HG02840 (cell line): Measurements from ENCODE around the gene VTA1.
"Not testable (repeated sequence)": the region's sequence is repeated elsewhere in the genome, so short reads cannot be mapped to it uniquely, and the experiment has no call there.

Experiments
- ATAC-seq: cut with Tn5 transposase; IDR thresholded peaks from one replicate; pipeline ENCODE4 v1.9.1; 2021; ENCODE audit warnings: mild to moderate bottlenecking, moderate library complexity, moderate number of reproducible peaks; ENCODE audit not compliant: unreplicated experiment, low FRiP score

Gene VTA1

DNA sequence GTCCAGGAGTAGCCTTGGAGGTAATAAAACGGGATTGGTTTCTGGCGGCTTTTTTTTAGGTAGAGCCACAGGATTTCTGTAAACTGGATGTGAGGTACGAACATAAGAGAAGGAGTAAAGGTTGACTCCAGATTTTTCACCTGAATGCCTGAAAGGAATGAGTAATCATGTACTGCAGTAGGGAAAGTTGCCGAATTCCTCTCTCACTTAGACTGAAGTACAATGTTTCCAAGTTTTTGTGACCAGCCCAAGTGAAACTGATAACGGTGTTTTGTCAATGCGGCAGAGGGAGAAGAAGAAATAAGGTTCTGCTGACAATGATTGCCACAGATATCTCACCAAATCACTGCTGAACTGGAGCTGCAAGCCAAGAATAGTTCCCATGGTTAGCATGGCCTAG, 75.0 kb downstream of the VTA1 start:
- ATAC-seq: no peak

DNA sequence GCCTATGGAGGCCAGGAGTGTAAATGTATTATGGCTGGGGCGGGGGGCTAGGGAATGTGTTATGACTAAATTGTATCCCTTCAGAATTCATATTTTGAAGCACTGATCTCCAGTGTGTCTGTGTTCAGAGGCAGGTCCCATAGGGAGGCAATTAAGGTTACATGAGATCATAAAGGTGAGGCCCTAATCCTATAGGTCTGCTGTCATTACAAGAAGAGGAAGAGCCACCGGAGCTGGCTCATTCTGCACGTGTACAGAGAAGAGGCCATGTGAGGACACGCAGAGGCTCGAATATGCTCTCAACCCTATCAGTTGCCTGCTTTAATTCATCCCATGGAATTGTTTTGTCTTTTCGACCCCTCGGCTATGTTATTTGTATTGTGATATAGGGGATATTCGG, 76.9 kb downstream of the VTA1 start:
- no peak for ATAC-seq

DNA sequence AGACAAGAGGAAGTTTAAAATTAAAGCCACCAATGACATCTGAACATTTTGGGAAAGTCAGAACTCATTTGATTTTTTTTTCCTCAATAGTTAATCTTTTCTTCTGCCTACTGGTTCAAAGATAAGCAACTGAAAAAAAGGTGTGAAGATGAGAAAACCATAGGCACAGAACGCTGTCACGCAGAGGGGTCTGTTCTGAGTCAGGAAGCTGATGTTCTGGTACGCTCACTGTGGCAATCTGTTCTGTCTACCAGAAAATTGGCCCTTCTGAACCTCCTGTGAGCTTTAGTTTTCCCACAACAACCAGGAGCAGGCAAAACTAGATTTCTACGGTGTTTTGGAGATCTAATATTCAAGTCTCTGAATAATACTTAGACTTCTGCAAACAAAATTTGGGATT, 78.1 kb downstream of the VTA1 start:
- no peak for ATAC-seq

DNA sequence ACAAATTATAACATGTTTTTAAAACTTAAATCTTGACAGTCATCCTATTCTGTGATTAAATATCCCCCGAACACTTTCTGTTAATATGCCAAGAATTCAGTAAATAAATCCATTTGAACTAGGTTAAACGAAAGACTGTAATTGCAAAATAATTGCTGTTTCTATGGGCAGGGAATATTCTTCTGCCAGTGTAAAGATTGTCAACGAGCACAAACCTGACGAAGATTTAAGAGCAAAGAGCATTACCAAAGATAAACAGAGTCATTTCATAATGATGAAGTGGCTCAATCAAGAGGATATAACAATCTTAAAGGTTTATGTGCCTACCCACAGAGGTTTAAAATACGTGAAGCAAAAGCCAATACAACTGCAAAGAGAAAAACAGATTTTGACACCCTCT, 78.5 kb downstream of the VTA1 start:
- no peak for ATAC-seq

DNA sequence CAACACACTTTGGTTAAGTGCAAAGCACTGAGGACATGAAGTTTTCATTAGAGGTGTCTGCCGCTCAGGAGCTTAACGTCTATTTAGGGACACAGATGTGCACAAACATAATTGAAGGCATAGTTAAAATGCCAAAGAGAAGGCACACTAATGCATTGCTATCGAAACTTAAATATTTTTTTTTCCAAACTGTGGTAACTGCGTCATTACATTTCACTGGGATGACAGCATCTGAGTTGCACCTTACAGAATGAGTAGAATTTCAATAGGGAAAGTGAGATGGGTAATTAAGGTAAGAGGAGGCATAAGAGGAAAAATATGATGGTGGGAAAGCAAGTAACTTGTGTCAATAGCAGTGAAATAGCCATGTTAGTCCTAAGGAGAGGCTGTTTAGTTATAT, 79.7 kb downstream of the VTA1 start:
- no peak for ATAC-seq

DNA sequence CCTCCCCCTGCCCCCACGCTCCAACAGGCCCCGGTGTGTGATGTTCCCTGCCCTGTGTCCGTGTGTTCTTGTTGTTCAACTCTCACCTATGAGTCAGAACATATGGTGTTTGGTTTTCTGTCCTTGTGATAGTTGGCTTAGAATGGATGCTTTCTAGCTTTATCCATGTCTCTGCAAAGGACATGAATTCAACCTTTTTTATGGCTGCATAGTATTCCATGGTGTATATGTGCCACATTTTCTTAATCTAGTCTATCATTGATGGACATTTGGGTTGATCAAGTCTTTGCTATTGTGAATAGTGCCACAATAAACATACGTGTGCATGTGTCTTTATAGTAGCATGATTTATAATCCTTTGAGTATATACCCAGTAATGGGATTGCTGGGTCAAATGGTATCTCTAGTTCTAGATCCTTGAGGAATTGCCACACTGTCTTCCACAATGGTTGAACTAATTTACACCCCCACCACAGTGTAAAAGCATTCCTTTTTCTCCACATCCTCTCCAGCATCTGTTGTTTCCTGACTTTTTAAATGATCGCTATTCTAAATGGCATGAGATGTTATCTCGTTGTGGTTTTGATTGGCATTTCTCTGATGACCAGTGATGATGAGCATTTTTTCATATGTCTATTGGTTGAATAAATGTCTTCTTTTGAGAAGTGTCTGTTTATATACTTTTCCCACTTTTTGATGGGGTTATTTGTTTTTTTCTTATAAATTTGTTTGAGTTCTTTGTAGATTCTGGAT, 82.6 kb downstream of the VTA1 start:
- ATAC-seq: not testable (repeated sequence)

DNA sequence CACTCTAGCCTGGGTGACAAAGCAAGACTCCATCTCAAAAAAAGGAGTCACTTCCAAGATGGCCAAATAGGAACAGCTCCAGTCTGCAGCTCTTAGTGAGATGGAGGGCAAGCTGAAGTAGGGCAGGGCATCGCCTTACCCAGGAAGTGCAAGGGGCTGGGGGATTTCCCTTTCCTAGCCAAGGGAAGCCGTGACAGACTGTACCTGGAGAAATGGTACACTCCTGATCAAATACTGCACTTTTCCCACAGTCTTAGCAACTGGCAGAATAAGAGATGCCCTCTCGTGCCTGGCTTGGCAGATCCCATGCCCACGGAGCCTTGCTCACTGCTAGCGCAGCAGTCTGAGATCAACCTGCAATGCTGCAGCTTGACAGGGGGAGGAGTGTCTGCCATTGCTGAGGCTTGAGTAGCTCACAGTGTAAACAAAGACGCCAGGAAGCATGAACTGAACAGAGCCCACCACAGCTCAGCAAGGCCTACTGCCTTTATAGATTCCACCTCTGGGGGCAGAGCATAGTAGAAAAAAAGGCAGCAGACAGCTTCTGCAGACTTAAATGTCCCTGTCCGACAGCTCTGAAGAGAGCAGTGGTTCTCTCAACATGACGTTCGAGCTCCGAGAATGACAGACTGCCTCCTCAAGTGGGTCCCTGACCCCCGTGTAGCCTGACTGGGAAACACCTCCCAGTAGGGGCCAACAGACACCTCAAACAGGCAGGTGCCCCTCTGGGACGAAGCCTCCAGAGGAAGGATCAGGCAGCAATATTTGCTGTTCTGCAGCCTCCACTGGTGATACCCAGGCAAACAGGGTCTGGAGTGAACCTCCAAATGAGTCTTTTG, 85.4 kb downstream of the VTA1 start:
- ATAC-seq: not testable (repeated sequence)

DNA sequence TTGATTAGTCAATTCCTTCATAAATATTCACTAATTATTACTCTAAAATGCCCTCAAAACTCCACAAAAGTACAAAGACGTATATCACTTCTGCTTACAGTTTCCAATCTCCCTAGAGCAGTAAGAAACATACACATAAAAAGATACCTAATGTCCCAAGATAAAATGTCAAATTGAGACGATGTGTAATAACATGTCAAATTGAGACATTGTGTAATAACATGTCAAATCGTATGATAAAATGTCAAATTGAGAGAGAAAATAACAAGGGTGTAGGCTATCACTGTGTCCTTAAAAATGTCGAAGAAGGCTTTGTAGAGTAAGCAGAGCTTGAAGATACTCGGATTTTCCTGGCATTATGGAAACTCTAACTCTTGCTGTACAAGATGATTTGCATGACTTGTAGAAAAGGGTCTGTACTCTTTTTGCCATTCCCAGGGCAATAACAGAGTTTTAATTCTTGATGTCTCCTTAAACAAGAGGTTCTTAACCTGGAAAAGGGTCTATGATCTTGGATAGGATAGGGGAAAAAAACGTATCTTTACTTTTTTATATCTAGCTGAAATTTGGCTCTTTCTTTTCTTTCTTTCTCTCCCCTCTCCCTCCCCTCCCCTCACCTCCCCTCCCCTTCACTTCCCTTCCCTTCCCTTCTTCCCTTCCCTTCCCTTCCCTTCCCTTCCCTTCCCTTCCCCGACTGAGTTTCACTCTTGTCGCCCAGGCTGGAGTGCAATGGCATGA, 87.1 kb downstream of the VTA1 start:
- ATAC-seq: no peak

DNA sequence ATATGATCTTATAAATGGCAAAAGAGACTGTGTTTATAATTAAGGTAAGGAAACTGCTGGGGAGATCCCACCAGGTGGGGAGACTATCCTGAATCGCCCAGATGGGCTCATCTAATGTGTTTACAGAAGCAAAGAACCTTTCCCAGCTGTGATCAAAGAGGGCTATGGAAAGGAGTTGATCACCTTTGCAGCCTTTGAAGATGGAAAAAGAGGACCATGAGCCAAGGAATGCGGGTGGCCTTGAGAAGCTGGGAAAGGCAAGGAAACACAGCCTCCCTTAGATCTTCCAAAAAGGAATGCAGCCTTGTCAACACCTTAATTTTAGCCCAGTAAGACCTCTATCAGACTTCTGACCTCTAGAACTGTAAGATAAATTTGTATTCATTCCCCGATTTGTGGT, 88.2 kb downstream of the VTA1 start:
- no peak for ATAC-seq

DNA sequence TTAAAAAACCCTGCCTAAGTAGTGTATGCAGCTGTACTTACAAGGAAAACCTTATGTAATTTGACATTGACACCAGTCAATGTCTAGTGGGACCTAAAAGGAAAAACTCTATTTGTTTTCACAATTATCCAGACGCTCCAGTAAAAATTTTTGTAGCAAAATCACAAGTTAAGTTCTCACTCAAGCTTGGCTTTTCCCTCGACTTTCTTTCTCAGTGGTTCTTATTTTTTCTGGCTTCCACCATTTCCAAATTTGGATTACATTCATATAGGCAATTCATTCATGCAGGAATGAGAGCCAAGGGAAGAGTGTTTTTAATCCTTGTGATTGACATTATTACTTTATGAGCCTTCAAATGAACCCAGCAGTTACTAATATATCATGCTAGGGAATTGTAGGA, 88.7 kb downstream of the VTA1 start:
- ATAC-seq: no peak

DNA sequence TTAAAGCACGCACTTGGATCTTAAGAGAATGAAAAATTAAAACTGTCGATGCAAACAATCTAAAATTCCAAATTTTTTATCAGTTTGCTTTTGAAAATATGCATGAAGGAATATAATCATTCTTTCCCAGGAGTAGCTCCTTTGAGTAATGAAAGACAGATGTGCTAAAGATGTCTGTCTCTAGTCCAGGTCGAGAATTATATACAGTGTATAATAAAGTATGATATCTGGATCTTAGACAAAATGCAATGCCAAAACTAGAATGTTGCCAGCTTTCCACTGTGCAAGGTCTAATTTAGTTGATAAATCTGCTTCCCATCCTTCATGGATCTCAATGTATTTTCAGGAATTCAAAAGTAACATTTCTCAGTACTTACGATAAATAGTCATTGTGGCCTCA, 89.6 kb downstream of the VTA1 start:
- no peak for ATAC-seq

DNA sequence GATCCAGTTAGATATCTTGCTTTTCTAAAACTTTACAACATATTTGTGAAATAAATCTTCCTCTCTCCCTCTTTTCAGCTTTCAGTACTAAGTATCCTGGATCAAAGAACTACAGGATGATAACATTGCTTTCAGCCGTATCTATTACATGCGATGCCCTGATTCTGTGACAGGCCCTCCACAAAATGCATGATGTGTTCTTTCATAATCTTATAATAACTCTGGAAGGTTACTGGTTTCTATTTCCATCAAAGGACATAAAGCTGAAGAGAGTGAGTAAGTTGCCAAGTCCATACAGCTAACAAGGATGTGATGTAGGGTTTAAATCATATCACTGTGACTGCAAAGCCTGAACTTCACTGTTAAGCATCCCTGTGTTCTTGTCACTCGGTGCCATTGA, 91.8 kb downstream of the VTA1 start:
- ATAC-seq: no peak

DNA sequence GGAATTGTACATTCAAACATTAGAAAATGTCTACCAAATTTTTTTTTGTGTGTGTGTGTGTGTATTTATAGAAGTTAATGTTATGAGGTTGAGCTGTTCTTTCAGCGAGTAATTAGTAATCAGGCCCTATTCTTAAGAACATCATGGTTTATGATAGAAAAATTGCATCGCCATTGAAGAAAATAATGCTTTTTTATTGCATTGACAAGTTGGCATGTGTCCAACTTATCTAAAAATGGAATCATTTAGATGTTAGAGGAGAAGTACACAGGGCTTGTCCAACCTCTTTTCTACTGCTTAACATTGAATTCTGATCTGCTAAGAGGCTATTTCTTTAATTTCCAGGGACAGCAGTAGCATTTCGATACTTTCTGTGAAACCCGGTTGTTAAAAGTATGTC, 93.1 kb downstream of the VTA1 start:
- no peak for ATAC-seq

DNA sequence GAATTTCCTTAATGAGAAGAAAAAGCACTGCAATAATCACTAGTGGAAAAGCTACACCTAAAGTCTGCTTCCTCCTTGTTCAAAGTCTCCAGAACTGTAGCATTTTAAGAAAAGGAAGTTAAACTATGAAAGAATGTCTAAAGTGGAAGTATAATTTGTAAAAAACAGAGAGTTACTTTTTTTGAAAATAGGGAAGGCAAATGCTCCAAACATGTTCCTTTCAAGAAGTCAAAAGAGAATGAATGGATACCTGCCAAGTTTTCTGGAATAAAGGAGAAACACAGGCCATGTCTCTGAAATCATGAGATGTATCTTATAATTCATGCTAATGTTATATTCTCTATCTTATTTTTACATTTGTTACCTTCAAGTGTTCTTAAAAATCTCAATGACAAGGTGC, 94.0 kb downstream of the VTA1 start:
- no peak for ATAC-seq

DNA sequence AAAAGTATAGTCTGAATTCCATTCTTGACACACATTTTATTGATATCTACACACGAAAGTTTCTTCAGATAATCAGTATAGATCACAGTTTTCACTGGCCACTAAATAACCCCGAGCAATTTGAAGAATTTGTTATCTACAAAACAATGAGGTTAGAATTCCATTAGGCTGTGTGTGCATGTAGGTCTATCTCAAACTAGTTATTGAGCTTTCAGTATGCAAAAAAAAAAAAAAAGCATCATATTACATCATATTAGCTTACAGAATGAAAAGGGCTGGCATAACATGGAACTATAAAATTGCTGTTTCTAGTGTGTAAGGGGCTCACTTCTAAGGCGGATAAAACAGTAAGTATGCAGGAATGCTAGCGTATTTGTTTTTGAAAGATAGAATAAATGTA, 95.2 kb downstream of the VTA1 start:
- no peak for ATAC-seq

DNA sequence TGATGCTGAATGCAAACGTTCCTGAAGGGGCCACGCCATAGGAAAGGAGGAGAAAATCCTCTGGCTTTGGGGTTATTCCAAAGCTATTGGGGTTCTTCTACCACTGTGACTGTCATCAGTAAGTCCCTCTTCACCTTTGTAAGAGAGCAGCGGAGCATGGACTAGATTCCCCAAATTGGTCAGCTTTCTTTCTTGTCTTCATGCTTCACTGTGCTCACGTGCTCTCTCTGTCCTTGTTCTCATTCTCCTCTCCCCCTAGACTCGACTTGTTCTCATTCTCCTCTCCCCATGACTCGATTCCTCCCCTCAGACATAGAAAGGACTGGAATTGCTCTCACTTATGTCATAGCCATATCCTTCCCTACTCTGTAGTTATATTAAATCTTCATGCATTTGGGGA, 99.9 kb downstream of the VTA1 start:
- no peak for ATAC-seq

DNA sequence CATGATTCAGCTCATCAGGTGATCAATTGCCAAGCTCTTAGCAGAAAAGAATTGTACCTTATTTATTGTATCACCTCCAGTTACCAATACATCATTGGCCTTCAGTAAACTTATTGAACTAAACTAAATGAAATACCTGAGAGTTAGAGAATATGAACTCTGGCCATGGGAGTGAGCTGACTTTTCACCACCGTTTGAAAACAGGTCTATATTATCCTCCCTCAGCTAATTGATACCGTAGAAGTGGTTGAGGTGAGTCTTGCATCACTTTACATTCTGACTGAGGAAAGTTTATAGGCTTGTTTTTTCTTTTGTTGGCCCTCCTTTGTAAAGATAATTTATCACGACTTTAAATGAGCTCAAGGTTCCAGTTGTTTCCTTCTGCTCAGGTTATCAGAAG, 102.2 kb downstream of the VTA1 start:
- ATAC-seq: no peak

DNA sequence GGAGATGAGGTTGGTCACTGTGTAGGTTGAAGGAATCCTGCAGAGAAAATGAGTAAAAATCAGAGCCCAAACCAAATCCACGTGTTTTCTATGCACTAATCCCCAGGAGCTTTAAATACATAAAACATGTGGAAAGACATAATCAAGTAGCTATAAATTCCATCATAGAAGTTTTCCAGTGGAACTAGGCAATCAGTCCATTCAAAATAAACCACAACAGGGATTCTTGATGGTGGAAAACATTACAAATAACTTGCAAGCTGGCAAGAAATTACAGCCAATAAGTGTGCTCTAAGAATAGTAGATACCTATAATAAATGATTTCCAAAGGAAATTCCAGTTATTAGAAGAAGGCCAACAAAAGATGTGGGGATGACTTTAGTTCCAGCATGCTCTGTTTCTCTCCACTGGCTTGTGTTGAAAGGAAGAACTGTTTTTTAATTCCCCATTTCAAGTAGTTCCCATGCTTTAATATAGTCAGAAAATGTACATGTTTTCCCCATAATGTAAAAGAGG, 104.9 kb downstream of the VTA1 start:
- no peak for ATAC-seq

DNA sequence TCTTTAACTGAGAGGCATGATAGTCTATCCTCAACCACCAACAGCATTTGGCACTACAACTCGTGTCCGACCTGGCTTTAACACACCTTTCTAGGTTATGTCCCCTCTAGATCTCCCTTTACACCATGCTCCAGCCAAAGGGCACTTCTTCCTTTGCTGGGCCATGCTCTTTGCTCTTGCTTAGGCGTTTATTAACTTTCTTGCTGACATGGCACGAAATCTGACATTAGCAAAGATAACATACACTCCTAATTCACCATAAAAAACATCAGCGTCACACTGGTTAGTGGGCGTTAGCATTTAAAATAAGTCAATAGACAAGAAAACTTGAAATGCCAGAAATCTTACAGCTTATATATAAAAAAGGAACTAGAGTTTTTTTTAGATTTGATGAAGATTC, 107.5 kb downstream of the VTA1 start:
- no peak for ATAC-seq

DNA sequence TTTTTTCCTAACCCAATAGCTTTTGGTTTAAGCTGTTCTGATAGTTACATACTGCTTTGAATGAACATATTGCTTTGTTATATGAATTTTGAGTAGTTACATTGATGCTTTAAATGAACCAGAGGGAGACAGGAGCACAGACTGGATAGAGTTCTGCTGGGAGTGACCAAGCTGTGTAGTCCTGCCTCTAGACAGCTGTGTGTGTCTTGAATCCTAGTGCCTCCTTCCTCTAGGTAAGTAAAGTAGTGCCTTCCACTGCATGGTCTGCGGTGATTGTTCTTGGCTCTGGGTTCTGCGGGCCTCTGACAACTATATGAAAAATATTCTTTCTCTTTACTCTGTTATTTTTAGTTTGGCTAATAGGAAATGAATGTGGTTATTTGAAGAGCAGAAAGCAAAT, 108.7 kb downstream of the VTA1 start:
- ATAC-seq: no peak

DNA sequence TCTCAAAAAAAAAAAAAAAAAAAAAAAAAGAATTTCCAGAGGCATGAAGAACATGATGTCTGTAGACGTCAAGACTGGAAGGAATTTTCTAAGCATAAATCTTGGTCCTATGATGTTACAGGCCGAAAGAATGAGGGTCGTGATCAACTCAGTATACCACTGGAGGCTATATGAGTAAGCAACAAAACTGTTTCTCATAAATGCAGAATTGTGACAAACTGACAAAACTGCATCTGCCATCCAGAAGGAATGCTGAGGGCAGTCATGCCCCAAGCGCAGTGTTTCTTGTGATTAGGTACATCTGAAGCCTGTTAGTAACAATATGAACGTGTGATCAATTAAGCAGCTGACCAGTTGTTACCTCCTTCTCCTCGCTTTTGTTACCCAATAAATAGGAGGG, 111.2 kb downstream of the VTA1 start:
- ATAC-seq: no peak
